Keratinocyte (primary cell): Measurements from ENCODE around the gene TNP1. TPM values are rescaled to one million over a fixed set of nuclear protein-coding genes. Genes with fewer than 3 reads are reported as not detected.

Experiments used
- DNase-seq: peaks from one replicate; pipeline ENCODE4 v3.0.0-alpha.2; 2011; ENCODE audit warnings: low read depth, missing footprints, low spot score
- FAIRE-seq: peaks from 2 replicates; lab custom pipeline; 2011; peaks lifted over from hg19 to GRCh38; lab: Jason Lieb, UNC
- H2AFZ ChIP-seq: 2 replicates; pipeline ENCODE4 v1.6.0; 2012; ENCODE audit warnings: low read length, control low read depth, inconsistent platforms; ENCODE audit not compliant: control insufficient read depth
- H3K27ac ChIP-seq: 2 replicates; pipeline ENCODE4 v1.5.1; 2011; ENCODE audit warnings: low read length; ENCODE audit not compliant: control insufficient read depth, insufficient read depth
- H3K27me3 ChIP-seq: 3 replicates; pipeline ENCODE4 v1.6.0; 2011; ENCODE audit warnings: low read length; ENCODE audit not compliant: control insufficient read depth, insufficient read depth; ENCODE audit errors: extremely low read depth
- H3K36me3 ChIP-seq, 2 experiments: 2 replicates in 1 of 2; 3 replicates in 1 of 2; pipeline ENCODE4 v1.5.1; 2011; ENCODE audit warnings: low read length in 2 of 2, mild to moderate bottlenecking in 1 of 2; ENCODE audit not compliant: control insufficient read depth in 2 of 2, insufficient read depth in 2 of 2; ENCODE audit errors: extremely low read depth in 1 of 2
- H3K4me1 ChIP-seq: 3 replicates; pipeline ENCODE4 v1.5.1; 2011; ENCODE audit warnings: low read length; ENCODE audit not compliant: control insufficient read depth, insufficient read depth; ENCODE audit errors: extremely low read depth
- H3K4me2 ChIP-seq: 3 replicates; pipeline ENCODE4 v1.6.0; 2011; ENCODE audit warnings: low read depth, low read length; ENCODE audit not compliant: control insufficient read depth, insufficient read depth; ENCODE audit errors: extremely low read depth
- H3K4me3 ChIP-seq, 3 experiments: fragments of 200-600 bp in 1 of 3; sonication (generic) in 1 of 3; 2 replicates in 2 of 3; 3 replicates in 1 of 3; pipeline ENCODE4 v1.5.1; 2011 to 2016; ENCODE audit warnings: low read length in 3 of 3, mild to moderate bottlenecking in 3 of 3, control low read depth in 2 of 3, inconsistent platforms in 1 of 3, low read depth in 1 of 3, mixed read lengths in 1 of 3, mixed run types in 1 of 3, moderate library complexity in 1 of 3; ENCODE audit not compliant: control insufficient read depth in 2 of 3, insufficient read depth in 2 of 3; ENCODE audit errors: extremely low read depth in 1 of 3
- H3K79me2 ChIP-seq: 2 replicates; pipeline ENCODE4 v1.6.0; 2012; ENCODE audit warnings: low read length; ENCODE audit not compliant: control insufficient read depth, insufficient read depth
- H3K9ac ChIP-seq: 3 replicates; pipeline ENCODE4 v1.6.0; 2011; ENCODE audit warnings: low read length; ENCODE audit not compliant: control insufficient read depth, insufficient read depth; ENCODE audit errors: extremely low read depth
- H3K9me1 ChIP-seq: 3 replicates; pipeline ENCODE4 v1.6.0; 2011; ENCODE audit warnings: low read length; ENCODE audit not compliant: control insufficient read depth, insufficient read depth; ENCODE audit errors: extremely low read depth
- H3K9me3 ChIP-seq: 2 replicates; pipeline ENCODE4 v1.5.1; 2012; ENCODE audit warnings: low read depth, low read length; ENCODE audit not compliant: control insufficient read depth
- H4K20me1 ChIP-seq: 3 replicates; pipeline ENCODE4 v1.6.0; 2011; ENCODE audit warnings: low read length; ENCODE audit not compliant: control insufficient read depth, insufficient read depth; ENCODE audit errors: extremely low read depth
- CTCF ChIP-seq, 3 experiments: IDR thresholded peaks in 1 of 3; conservative IDR thresholded peaks in 1 of 3; optimal IDR thresholded peaks in 1 of 3; 2 replicates in 2 of 3; 3 replicates in 1 of 3; pipeline versions ENCODE3 to v1.5.1; 2011; ENCODE audit warnings: low read length in 3 of 3, mild to moderate bottlenecking in 3 of 3, moderate library complexity in 2 of 3, control low read depth in 1 of 3, inconsistent platforms in 1 of 3; ENCODE audit not compliant: insufficient read depth in 2 of 3; ENCODE audit errors: extremely low read depth in 1 of 3
- EZH2 ChIP-seq: IDR thresholded peaks from one replicate; pipeline ENCODE4 v1.6.1; 2012; ENCODE audit warnings: inconsistent platforms, mild to moderate bottlenecking, low read length, moderate library complexity
- dilution Hi-C: fragments of 300-500 bp; cut with MboI; formaldehyde crosslinking; loops from one replicate; pipeline ENCODE4 v1.7.0; 2020; ENCODE audit warnings: low sequenced_read_pairs; ENCODE audit not compliant: extremely low pct_ligation_motif_present
- polyA plus RNA-seq, 5 experiments: library from polyadenylated mRNA; depleted of rRNA in 3 of 5; stranded (reverse) in 3 of 5; stranded (forward) in 1 of 5; unstranded in 1 of 5; fragments of >200 nt; gene quantifications; 1 replicate in 1 of 5; 2 replicates in 3 of 5; 3 replicates in 1 of 5; pipeline versions ENCODE4 v1.2.1 to v1.2.3, GENCODE V29; 2011 to 2012; ENCODE audit warnings: missing spikeins in 2 of 5, low read depth in 1 of 5, low replicate concordance in 1 of 5

TNP1 gene
- polyA plus RNA-seq, 1 donor (not counting 4 experiments of a cell fraction or from before 2014, with no cell fraction given) = not detected

GRCh38 chr2:216856406-216857065 lies 3.3 kb downstream of the TNP1 start:
- H3K27me3 ChIP-seq = no peaks in the 10 kb centered on the region
- H3K4me3 ChIP-seq = no peak overlapping the region
- no peaks in the 10 kb centered on the region for H3K4me1 ChIP-seq
- no peak overlapping the region for H3K4me2 ChIP-seq
- no peaks in the 10 kb centered on the region for H3K9me3 ChIP-seq
- no peak for FAIRE-seq
- H2AFZ ChIP-seq = no peak overlapping the region
- TF ChIP-seq CTCF (optimal IDR thresholded peaks at IDR 0.05 in 1 of 3, IDR thresholded peaks at IDR 0.05 in 1 of 3, conservative IDR thresholded peaks at IDR 0.05 in 1 of 3; ENCODE audit: extremely low read depth in 1 of 3, insufficient read depth in 2 of 3, low read length in 3 of 3) (no peak), EZH2 (no peak)
- no peak overlapping the region for H3K9ac ChIP-seq
- H3K27ac ChIP-seq = no peak overlapping the region
- no peaks in the 10 kb centered on the region for H3K9me1 ChIP-seq
- no peak for DNase-seq
- H3K79me2 ChIP-seq = no peaks in the 10 kb centered on the region
- H3K36me3 ChIP-seq = no peaks in the 10 kb centered on the region
- dilution Hi-C loops = no loop called here
- H4K20me1 ChIP-seq = no peaks in the 10 kb centered on the region

GRCh38 chr2:216855605-216856004 lies 4.3 kb downstream of the TNP1 start:
- no peak for TF ChIP-seq EZH2
- TF ChIP-seq CTCF (optimal IDR thresholded peaks at IDR 0.05 in 1 of 3, IDR thresholded peaks at IDR 0.05 in 1 of 3, conservative IDR thresholded peaks at IDR 0.05 in 1 of 3; ENCODE audit: extremely low read depth in 1 of 3, insufficient read depth in 2 of 3, low read length in 3 of 3) = no peak
- Histone ChIP-seq H3K4me3 (no peak overlapping the region), H3K9me1 (no peaks in the 10 kb centered on the region), H3K9ac (no peak overlapping the region), H2AFZ (no peak overlapping the region), H4K20me1 (no peaks in the 10 kb centered on the region), H3K27ac (no peak overlapping the region), H3K36me3 (no peaks in the 10 kb centered on the region), H3K27me3 (no peaks in the 10 kb centered on the region), H3K4me1 (no peaks in the 10 kb centered on the region), H3K9me3 (no peaks in the 10 kb centered on the region), H3K79me2 (no peaks in the 10 kb centered on the region), H3K4me2 (no peak overlapping the region)
- DNase-seq (no peak), FAIRE-seq (no peak)
- dilution Hi-C loops = no loop called here
